Activated naive CD4-positive, alpha-beta T cell treated with anti-CD3 and anti-CD28 coated beads for 36 hours (primary cell): ENCODE results near the gene SIGLEC15. TPM values are rescaled to one million over a fixed set of nuclear protein-coding genes. Genes with fewer than 3 reads are reported as not detected.
"Not testable (repeated sequence)": the region's sequence is repeated elsewhere in the genome, so short reads cannot be mapped to it uniquely, and the experiment has no call there.

Experiments
- CTCF ChIA-PET: fragments of 350-600 bp; sonication (Branson Sonifier 250); formaldehyde crosslinking; loops from one replicate; lab custom pipeline; 2021; ENCODE audit warnings: antibody characterized with exemption; lab: Charles Lee
- DNase-seq: peaks from one replicate; pipeline ENCODE4 v3.0.0-alpha.2; 2020
- H3K27ac Mint-ChIP-seq: one replicate; pipeline ENCODE4 v1.8.0; 2021; ENCODE audit warnings: mild to moderate bottlenecking, mixed read lengths
- H3K27me3 Mint-ChIP-seq: one replicate; pipeline ENCODE4 v1.8.0; 2021; ENCODE audit warnings: low read depth, mixed read lengths
- H3K36me3 Mint-ChIP-seq: one replicate; pipeline ENCODE4 v1.8.0; 2021; ENCODE audit warnings: low read depth, mixed read lengths
- H3K4me1 Mint-ChIP-seq: one replicate; pipeline ENCODE4 v1.8.0; 2021; ENCODE audit warnings: low read depth, mixed read lengths
- H3K4me3 Mint-ChIP-seq: one replicate; pipeline ENCODE4 v1.8.0; 2021; ENCODE audit warnings: mild to moderate bottlenecking, moderate library complexity, mixed read lengths
- H3K9me3 Mint-ChIP-seq: one replicate; pipeline ENCODE4 v1.8.0; 2021; ENCODE audit warnings: mixed read lengths
- intact Hi-C: fragments of 100-400 bp; cut with micrococcal nuclease; formaldehyde crosslinking; loops from one replicate; pipeline ENCODE4 v1.15.1; 2023
- total RNA-seq, 2 experiments: library from RNA; stranded (reverse); gene quantifications; one replicate each; pipeline ENCODE4 v1.2.3, GENCODE V29; 2021

The SIGLEC15 gene
- total RNA-seq, 2 experiments from 2014 or later: not detected

DNA sequence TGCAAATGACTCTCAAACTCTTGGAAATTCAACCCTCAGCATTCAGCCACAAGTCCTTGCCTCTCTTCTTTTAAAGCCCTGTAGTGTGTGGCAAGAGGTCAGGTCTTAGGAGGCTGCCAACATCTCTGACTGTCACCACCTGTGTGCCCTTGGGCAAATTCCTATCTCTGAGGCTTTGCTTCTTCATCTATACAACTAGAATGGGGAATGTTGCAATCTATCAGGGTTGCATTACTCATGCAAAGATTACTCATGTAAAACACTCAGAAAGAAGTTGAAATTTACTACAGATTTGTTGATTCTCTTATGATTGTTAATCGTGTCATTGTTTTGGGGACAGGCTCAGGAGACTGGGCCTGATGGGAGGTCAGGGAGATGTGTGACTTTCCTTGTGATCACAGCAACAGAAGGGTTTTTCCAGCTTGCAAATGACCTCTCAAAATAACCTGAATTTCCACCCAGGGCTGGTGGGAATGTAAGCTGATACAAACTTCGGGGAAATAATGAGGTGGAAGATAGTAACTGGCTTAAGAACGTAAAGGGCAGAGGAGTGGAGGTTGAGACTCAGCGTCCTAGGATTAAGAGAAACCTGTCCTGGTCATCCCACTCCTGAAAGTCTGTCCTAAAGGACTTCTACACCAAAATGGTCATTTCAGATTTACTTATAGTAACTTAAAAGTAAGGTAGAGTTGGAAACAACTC lies 32.1 kb upstream of the SIGLEC15 start:
- no peak for DNase-seq
- no peak overlapping the region for H3K27ac Mint-ChIP-seq
- CTCF ChIA-PET: no interaction called here
- H3K36me3 Mint-ChIP-seq: no peaks in the 10 kb centered on the region
- H3K4me1 Mint-ChIP-seq: no peaks in the 10 kb centered on the region
- H3K9me3 Mint-ChIP-seq: peaks cover 8% of the 10 kb centered on the region
- intact Hi-C loops: no loop called here
- no peak overlapping the region for H3K4me3 Mint-ChIP-seq
- H3K27me3 Mint-ChIP-seq: peaks cover 2% of the 10 kb centered on the region

DNA sequence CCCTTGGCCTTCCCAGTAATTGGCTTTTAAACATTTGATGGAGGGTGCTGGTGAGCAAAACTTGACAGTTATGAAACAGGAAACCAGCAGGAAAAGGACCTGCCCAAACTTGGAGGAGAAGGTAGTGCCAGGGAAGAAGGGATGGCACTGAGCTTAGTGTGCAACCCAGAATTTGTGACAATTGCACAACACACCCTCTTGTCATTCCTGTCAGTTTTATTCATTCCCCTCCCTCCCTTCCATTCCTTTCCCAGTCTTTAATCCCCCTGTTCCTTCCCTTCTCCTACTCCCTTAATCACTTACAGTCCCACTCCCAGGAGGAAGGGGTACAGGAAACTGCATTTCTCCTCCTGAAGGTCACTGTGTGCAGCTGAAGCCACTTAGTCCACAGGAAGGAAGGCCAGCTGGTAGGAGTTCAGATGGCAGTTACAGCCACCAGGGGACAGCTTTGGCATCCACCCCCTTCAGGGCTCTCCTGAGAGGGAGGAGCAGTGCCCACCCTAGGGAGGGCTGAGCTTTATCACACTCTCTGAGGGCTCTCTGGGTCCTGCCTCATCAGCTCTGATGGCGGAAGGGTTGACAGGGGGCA lies 24.0 kb upstream of the SIGLEC15 start:
- intact Hi-C loops: no loop called here
- peaks cover 8% of the 10 kb centered on the region for H3K36me3 Mint-ChIP-seq
- no peak overlapping the region for H3K4me3 Mint-ChIP-seq
- no peak for DNase-seq
- peaks cover 8% of the 10 kb centered on the region for H3K27me3 Mint-ChIP-seq
- peaks cover 3% of the 10 kb centered on the region for H3K4me1 Mint-ChIP-seq
- H3K9me3 Mint-ChIP-seq: peaks cover 3% of the 10 kb centered on the region
- CTCF ChIA-PET: interaction anchor here (0.6 to 1.0 kb wide), 3 partner anchors 14 to 138 kb away, joined by 4 to 5 read pairs (median 4); no protein-coding TSS in a partner anchor
- no peak overlapping the region for H3K27ac Mint-ChIP-seq

DNA sequence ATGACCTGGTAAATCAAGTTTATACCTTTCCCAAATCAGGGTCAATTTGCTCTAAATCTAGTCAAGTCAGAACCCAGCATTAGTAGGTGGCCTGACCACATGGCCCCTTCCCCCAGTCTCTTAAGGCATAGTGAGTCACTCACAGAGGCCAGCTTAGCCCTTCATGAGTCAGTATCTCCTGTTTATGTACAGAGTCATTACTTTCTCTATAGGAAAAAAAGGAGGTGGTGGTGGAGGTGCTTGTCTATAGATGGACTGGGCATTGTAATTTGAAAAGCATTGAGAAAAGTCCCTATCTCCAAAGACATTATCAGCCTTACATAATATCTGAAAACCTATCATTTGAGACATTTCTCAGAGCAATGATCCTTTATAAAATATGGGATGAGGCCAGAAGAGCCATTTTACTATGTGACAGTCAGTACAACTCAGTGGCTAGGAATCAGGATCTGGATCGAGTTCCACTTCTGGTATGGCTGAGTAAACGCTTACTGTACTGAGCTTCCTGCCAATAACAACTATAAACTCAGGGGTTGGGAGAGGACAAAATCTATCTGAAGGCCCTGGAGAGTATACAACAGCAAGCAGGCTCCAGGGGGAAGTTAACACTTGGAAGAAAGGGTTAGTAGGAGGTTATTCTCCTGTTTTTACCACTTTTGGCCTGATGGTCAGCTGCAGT lies 22.5 kb upstream of the SIGLEC15 start:
- peaks cover 7% of the 10 kb centered on the region for H3K27me3 Mint-ChIP-seq
- H3K27ac Mint-ChIP-seq: no peak overlapping the region
- CTCF ChIA-PET: interaction anchor here (1.0 to 1.1 kb wide), 2 partner anchors 29 to 63 kb away, joined by 3 to 4 read pairs; no protein-coding TSS in a partner anchor
- peaks cover 8% of the 10 kb centered on the region for H3K36me3 Mint-ChIP-seq
- intact Hi-C loops: no loop called here
- H3K4me1 Mint-ChIP-seq: peaks cover 3% of the 10 kb centered on the region
- peaks cover 3% of the 10 kb centered on the region for H3K9me3 Mint-ChIP-seq
- DNase-seq: peak; percentile 29
- no peak overlapping the region for H3K4me3 Mint-ChIP-seq

DNA sequence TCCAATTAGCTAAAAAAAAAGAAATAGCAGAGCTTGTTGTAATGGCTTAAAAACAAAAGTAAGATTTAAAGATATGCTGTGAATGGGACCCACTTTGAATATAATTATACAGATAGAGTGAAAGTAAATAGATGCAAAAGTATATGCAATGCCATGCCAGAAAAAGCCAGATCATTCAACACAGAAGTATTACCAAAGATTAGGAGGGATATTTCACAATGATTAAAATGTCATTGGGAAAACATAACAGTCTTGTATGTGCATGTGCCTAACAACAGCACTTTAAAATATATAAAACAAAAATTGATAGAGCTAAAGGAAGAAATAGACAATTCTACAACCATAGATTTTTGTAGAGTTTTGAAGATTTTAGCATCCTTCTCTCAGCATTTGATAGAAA lies 19.9 kb upstream of the SIGLEC15 start:
- peaks cover 15% of the 10 kb centered on the region for H3K4me1 Mint-ChIP-seq
- H3K27me3 Mint-ChIP-seq: peaks cover 5% of the 10 kb centered on the region
- H3K27ac Mint-ChIP-seq: no peak overlapping the region
- H3K36me3 Mint-ChIP-seq: peaks cover 7% of the 10 kb centered on the region
- DNase-seq: no peak
- H3K4me3 Mint-ChIP-seq: no peak overlapping the region
- H3K9me3 Mint-ChIP-seq: peaks cover 6% of the 10 kb centered on the region
- CTCF ChIA-PET: interaction anchor here (0.6 to 1.2 kb wide), 5 partner anchors 24 to 85 kb away, joined by 3 to 4 read pairs (median 3); no protein-coding TSS in a partner anchor
- intact Hi-C loops: no loop called here

GRCh38 chr18:45806226-45806625 lies 19.2 kb upstream of the SIGLEC15 start:
- CTCF ChIA-PET: interaction anchor here (0.6 to 2.1 kb wide), 8 partner anchors 11 to 144 kb away, joined by 3 to 5 read pairs (median 4); no protein-coding TSS in a partner anchor
- peaks cover 4% of the 10 kb centered on the region for H3K27me3 Mint-ChIP-seq
- DNase-seq: no peak
- H3K9me3 Mint-ChIP-seq: peaks cover 6% of the 10 kb centered on the region
- intact Hi-C loops: no loop called here
- H3K4me1 Mint-ChIP-seq: peaks cover 15% of the 10 kb centered on the region
- H3K27ac Mint-ChIP-seq: no peak overlapping the region
- H3K36me3 Mint-ChIP-seq: peaks cover 5% of the 10 kb centered on the region
- H3K4me3 Mint-ChIP-seq: no peak overlapping the region

GRCh38 chr18:45807144-45807543 lies 18.3 kb upstream of the SIGLEC15 start:
- intact Hi-C loops: loop anchor here (1.0 kb wide), 1 partner anchor 142 kb away; no protein-coding TSS in a partner anchor
- CTCF ChIA-PET: interaction anchor here (0.8 to 2.1 kb wide), 8 partner anchors 10 to 186 kb away, joined by 3 to 8 read pairs (median 4); no protein-coding TSS in a partner anchor
- H3K36me3 Mint-ChIP-seq, H3K4me3 Mint-ChIP-seq, H3K9me3 Mint-ChIP-seq, H3K27ac Mint-ChIP-seq, H3K27me3 Mint-ChIP-seq: not testable (repeated sequence)
- DNase-seq: peak; percentile 44
- peaks cover 15% of the 10 kb centered on the region for H3K4me1 Mint-ChIP-seq

DNA sequence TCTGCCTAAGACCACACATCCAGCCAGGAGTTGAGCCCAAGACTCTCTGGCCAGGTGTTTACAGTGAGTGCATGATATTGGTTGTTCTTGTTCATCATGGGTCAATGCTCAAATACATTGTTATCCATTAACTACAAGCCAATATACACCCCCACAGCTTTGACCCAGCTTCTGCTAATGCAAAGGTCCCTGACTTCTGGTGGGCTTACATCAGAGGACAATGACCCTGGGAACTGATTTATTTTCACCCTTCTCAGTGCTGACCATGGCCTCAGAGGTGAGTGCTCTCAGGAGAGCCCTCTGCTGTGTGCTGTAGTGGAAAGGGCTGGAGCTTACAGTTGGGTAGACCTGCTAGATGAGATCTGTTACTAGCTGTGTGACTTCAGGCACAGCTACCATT lies 10.7 kb upstream of the SIGLEC15 start:
- H3K9me3 Mint-ChIP-seq, H3K27ac Mint-ChIP-seq, H3K27me3 Mint-ChIP-seq, H3K36me3 Mint-ChIP-seq, CTCF ChIA-PET, DNase-seq, H3K4me3 Mint-ChIP-seq, H3K4me1 Mint-ChIP-seq, intact Hi-C loops: not testable (repeated sequence)

DNA sequence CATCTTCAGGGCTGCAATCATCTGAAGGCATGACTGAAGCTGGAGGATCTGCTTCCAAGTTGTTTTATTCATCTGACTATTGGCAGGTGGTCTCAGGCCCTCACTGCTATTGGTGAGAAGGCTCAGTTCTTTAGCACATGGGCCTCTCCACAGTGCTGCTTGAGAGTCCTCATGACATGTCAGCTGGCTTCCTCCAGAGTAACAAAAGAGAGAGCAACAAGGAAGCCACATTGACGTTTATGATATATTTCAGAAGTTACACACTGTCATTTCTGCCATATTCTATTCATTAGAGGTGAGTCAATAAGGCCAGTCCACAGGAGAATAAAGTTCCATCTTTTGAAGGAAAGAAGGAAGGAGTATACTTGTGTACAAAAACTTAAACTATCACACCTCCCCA lies 7.9 kb upstream of the SIGLEC15 start:
- intact Hi-C loops: no loop called here
- Mint-ChIP-seq H3K27me3 (peaks cover 8% of the 10 kb centered on the region), H3K27ac (no peak overlapping the region), H3K4me3 (no peak overlapping the region), H3K36me3 (no peaks in the 10 kb centered on the region), H3K4me1 (no peaks in the 10 kb centered on the region), H3K9me3 (peaks cover 6% of the 10 kb centered on the region)
- CTCF ChIA-PET: interaction anchor here (1.0 kb wide), 1 partner anchor 11 kb away, joined by 5 read pairs; no protein-coding TSS in a partner anchor
- DNase-seq: no peak

DNA sequence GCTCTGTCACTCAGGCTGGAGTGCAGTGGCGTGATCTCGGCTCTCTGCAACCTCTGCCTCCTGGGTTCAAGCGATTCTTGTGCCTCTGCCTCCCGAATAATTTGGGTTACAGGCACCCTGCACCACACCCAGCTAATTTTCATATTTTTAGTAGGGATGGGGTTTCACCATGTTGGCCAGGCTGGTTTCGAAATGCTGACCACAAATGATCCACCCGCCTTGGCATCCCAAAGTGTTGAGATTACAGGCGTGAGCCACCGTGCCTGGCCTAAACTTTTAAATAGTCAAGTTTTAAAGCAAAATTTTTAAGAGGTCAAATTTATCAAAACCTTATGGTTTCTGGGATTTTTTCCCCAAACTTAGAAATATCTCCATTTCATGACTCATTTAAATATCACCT lies 6.7 kb upstream of the SIGLEC15 start:
- H3K4me3 Mint-ChIP-seq, H3K27ac Mint-ChIP-seq, intact Hi-C loops, DNase-seq, H3K36me3 Mint-ChIP-seq, H3K4me1 Mint-ChIP-seq, H3K9me3 Mint-ChIP-seq, CTCF ChIA-PET: not testable (repeated sequence)
- H3K27me3 Mint-ChIP-seq: peaks cover 12% of the 10 kb centered on the region

DNA sequence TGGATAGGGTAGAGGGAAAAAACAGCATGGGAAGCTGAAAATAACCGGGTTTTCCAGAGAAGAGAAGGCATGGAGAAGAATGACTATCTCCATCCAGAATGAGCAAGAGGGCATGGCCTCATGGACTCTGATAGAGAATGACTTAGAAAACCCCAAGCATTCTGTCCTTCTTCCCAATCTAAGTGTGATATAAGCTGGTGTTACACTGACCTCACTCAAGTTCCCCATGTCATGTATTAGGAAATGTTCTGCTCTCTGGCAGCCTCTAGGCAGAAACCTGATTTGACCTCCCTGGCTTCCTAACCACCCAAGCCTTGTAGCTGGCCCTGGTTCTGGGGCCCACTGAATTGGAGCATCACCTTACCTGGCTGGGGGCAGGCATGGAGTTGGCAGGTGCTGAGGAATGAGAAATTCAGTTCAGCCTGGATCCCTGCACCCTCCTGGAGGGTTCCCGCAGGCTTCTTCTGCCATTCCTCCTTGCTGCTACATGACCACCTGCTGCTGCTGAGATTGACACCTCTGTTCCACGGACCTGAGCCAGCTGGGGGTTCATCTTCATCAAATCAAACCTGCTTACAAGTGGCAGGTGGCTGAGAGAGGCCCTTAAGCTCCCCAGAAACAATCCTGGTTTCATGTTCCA lies 5.2 kb upstream of the SIGLEC15 start:
- Mint-ChIP-seq H3K4me3 (no peak overlapping the region), H3K9me3 (peaks cover 6% of the 10 kb centered on the region), H3K36me3 (no peaks in the 10 kb centered on the region), H3K27ac (no peak overlapping the region), H3K27me3 (peaks cover 12% of the 10 kb centered on the region), H3K4me1 (peaks cover 7% of the 10 kb centered on the region)
- DNase-seq: no peak
- intact Hi-C loops: no loop called here
- CTCF ChIA-PET: no interaction called here

DNA sequence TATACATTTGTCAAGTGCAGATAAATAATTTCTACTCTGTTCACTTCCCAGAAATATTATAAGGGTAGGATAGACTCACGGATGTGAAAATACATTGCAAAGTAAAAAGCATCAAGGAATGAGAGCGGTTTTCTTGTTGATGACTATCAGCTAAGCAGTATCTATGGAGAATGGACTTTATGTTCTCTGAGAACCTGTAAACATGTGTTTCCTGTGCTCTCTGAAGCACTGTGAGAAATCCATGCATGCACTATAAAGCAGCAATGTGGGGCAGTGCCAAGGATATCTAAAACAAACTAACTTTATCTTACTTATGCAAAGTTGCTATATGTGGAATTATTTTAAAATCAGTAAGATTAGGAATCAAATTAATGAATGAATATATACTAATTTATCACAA lies 4.4 kb upstream of the SIGLEC15 start:
- H3K9me3 Mint-ChIP-seq: peaks cover 5% of the 10 kb centered on the region
- no peak for DNase-seq
- no peak overlapping the region for H3K27ac Mint-ChIP-seq
- H3K36me3 Mint-ChIP-seq: no peaks in the 10 kb centered on the region
- intact Hi-C loops: no loop called here
- no peak overlapping the region for H3K4me3 Mint-ChIP-seq
- CTCF ChIA-PET: no interaction called here
- peaks cover 13% of the 10 kb centered on the region for H3K4me1 Mint-ChIP-seq
- H3K27me3 Mint-ChIP-seq: peaks cover 12% of the 10 kb centered on the region

DNA sequence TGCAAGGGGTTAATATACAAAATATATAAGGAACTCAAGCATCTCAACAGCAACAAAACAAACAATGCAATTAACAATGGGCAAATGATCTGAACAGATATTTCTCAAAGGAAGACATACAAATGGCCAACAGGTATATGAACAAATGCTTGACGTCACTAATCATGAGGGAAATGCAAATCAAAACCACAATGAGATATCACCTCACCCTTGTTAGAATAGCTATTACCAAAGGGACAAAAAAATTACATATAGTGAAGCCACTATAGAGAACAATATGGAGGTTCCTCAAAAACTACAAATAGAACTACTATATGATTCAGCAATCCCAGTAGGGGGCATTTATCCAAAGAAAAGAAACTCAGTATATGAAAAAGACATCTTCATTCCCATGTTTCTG lies 3.8 kb upstream of the SIGLEC15 start:
- Mint-ChIP-seq H3K27me3 (peaks cover 12% of the 10 kb centered on the region), H3K4me1 (peaks cover 15% of the 10 kb centered on the region), H3K36me3 (no peaks in the 10 kb centered on the region), H3K27ac (no peak overlapping the region), H3K4me3 (no peak overlapping the region), H3K9me3 (peaks cover 5% of the 10 kb centered on the region)
- intact Hi-C loops: no loop called here
- CTCF ChIA-PET: no interaction called here
- no peak for DNase-seq
